AG09309 (cell line): ENCODE results near the gene EIF4G1.
A peak's percentile ranks its signal among the peaks of the same experiment; 100 is the strongest.

Source experiments
- DNase-seq: peaks from one replicate; pipeline ENCODE4 v3.0.0-alpha.2; 2010; ENCODE audit warnings: low read depth
- H3K4me3 ChIP-seq: 2 replicates; pipeline ENCODE4 v1.5.1; 2011; ENCODE audit warnings: mild to moderate bottlenecking, low read depth, low read length, moderate library complexity; ENCODE audit not compliant: control insufficient read depth
- TF ChIP-seq, protein P1 (sequence below): IDR thresholded peaks from 2 replicates; pipeline ENCODE4 v1.5.1; 2011; ENCODE audit warnings: mild to moderate bottlenecking, low read depth, low read length, inconsistent platforms; ENCODE audit not compliant: insufficient read depth, control insufficient read depth; ENCODE audit errors: missing control alignments

Gene EIF4G1

DNA sequence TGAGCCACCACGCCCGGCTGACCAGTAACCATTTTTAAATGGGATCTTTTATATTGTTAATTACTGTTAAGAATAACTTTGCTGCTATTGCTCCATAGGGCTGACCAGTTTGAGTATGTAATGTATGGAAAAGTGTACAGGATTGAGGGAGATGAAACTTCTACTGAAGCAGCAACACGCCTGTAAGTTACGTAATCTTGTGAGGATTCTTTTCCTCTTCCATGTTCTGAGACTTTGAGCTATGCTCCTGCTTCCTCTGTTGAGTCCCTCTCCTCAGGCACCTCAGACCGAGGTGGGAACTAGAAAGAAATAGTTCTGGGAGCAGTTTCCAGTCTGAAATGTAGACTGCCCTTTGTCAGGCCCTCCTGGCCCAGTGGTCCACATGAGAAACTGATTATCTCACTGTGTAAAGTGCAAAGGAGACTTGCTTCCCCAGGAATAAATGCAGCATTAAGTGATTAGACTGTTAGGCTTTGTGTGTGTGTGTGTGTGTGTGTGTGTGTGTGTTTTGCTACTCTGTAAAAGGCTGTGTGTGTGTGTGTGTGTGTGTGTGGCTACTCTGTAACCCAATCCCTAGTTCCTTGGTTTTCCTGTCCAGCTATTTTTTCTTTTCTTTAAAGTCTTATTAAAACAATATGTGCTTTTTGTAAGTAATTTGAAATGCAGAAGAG, 52.3 kb downstream of the EIF4G1 start:
- H3K4me3 ChIP-seq, result no peak overlapping the region
- DNase-seq, result peak; percentile 81
- TF ChIP-seq, protein P1, sequence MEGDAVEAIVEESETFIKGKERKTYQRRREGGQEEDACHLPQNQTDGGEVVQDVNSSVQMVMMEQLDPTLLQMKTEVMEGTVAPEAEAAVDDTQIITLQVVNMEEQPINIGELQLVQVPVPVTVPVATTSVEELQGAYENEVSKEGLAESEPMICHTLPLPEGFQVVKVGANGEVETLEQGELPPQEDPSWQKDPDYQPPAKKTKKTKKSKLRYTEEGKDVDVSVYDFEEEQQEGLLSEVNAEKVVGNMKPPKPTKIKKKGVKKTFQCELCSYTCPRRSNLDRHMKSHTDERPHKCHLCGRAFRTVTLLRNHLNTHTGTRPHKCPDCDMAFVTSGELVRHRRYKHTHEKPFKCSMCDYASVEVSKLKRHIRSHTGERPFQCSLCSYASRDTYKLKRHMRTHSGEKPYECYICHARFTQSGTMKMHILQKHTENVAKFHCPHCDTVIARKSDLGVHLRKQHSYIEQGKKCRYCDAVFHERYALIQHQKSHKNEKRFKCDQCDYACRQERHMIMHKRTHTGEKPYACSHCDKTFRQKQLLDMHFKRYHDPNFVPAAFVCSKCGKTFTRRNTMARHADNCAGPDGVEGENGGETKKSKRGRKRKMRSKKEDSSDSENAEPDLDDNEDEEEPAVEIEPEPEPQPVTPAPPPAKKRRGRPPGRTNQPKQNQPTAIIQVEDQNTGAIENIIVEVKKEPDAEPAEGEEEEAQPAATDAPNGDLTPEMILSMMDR, result no peak

DNA sequence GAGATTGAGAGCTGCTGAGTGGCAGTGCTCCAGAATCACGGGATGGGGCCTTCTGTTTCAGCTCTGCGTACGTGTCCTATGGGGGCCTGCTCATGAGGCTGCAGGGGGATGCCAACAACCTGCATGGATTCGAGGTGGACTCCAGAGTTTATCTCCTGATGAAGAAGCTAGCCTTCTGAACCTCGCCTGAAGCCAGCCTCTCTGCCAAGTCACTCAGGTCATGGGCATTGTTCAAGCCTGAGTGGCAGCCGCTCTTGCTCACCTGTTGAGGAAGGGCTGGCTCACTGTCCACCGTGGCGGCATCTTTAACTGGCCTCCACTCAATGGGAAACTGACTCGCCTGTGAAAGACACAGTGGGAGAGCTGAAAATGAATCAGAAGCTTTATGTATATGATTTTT, 53.7 kb downstream of the EIF4G1 start:
- TF ChIP-seq, protein P1, result no peak
- H3K4me3 ChIP-seq, result no peak overlapping the region
- no peak for DNase-seq

DNA sequence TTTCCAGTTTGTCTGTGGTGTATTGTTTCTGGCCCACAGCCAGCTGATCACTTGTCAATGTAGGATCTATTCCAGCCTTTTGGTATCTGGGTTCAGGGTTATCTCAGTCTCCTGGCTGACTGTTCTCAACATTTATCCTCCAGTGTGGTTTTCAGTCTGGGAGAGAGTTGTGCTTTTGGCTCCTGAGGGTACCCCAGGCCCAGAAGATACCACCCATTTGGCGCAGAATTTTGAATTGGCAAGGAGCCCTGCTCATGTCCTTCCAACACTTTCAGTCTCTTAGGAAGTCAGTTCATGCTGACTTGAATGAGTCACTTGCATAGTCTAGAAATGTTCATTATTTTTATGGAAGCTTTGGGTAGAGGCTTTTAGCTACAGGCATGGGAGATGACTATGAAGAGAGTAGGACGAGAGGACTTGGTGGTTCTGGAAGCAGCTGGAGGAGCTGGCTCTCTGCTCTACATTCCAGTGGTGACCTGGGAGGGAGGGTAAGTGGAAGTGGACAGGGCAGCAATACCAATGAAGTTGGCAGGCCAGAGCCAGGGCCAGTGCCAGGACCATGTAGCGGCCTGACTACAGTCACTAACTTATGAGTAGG, 54.3 kb downstream of the EIF4G1 start:
- DNase-seq, result peak; percentile 54
- TF ChIP-seq, protein P1, result no peak
- H3K4me3 ChIP-seq, result no peak overlapping the region

DNA sequence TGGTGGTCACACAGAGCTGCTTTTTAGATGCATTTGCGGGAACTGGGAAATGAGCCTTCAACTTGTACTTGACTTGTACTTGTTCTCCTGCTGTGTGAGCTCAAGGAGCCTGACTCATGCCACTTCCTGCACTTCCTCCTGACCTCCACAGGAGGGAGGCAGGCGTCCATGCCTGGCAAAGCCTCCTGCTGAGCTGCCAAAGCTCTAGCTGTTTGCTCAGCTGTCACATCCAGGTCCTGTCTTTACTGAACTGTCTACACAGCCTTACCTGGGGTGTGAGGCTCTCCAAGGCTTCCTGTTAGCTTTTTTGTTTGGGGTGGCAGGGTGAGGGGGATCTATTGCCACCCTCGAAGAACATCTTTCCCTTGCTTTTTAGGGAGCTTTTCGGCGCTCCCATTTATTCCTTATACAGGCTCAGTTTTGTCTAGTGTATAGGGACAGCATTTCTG, 57.2 kb downstream of the EIF4G1 start:
- H3K4me3 ChIP-seq, result no peak overlapping the region
- TF ChIP-seq, protein P1, result peak; percentile 100
- peak; percentile 73 for DNase-seq

DNA sequence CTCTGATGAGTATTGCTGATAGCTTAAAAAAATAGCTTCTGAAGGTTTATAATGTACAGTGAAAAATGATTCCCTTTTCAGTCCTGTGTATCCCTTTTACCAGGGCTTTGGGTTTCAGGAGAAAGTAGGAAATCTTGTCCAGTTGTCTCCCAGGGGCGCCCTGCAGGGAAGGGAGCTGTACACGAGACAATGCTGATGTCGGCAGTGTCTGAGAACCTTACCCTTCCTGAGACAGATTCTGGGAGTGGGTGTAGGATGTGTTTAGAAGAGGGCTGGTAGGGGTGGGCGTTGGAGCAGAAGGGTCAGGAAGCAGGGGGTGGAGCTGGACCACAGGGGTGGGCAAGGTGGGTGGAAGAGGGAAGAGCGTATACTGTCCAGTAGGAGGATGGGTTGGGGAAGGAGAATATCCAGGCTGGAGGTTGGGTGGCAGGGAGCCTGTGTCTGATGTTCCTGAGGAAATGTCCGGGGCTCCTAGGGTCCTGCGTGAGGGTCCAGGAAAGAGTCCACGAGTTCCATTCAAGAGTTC, 58.0 kb downstream of the EIF4G1 start:
- no peak for DNase-seq
- no peak overlapping the region for H3K4me3 ChIP-seq

DNA sequence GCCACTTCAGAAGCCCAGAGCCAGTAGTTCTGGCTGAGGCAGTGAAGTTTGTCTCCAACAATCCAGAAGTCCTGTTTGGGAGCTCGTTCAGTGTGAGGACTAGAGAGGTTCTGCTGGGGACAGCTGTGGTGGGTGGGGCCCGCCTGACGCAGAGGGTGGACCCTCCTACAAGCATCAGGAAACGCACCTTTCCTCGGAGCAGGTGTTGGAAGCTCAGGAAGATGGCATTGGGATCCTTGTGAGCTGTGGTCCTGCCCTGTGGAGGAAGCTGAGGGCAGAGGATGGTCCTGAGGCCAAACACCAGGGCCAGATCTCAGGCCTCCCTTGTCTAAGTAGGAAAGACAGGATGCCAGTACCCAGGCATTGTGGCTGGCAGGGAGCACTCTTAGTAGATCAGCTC, 58.5 kb downstream of the EIF4G1 start:
- no peak for DNase-seq
- TF ChIP-seq, protein P1, result no peak
- no peak overlapping the region for H3K4me3 ChIP-seq

More for the DNA sequence above, 58.0 kb downstream of the EIF4G1 start:
- TF ChIP-seq, protein P1, result no peak
